ENCODE measurements around the gene PTPN14. TPM values are rescaled to one million over a fixed set of nuclear protein-coding genes. Genes with fewer than 3 reads are reported as not detected.

Gene PTPN14
- total RNA-seq, 5 donors from 2014 or later (not counting 1 experiment from before 2014, with no cell fraction given): 0.02 to 0.36 (median 0.29) TPM

GRCh38 chr1:214514819-214515383 lies 36.5 kb downstream of the PTPN14 start:
- Histone ChIP-seq H3K27ac (ENCODE audit: low read length) (no peak overlapping the region), H3K4me1 (ENCODE audit: control insufficient read depth in 1 of 2, extremely low read depth in 1 of 2, insufficient read depth in 2 of 2, low read length in 2 of 2) (peaks cover 0 to 10% of the 10 kb centered on the region in 2 experiments), H3K36me3 (ENCODE audit: control insufficient read depth in 2 of 2, extremely low read depth in 1 of 2, insufficient read depth in 1 of 2, low read length in 1 of 2) (no peaks in the 10 kb centered on the region), H3K9me3 (no peaks in the 10 kb centered on the region), H3K4me3 (ENCODE audit: control insufficient read depth in 1 of 2, extremely low read depth in 1 of 2, low read length in 1 of 2) (no peak overlapping the region), H3K27me3 (replicated peaks in 1 of 2; ENCODE audit: control insufficient read depth in 2 of 2, extremely low read depth in 1 of 2, insufficient read depth in 2 of 2, low read length in 1 of 2) (peaks cover 0 to 9% of the 10 kb centered on the region in 2 experiments)
- CTCF ChIA-PET: no interaction called here
- Mint-ChIP-seq H3K36me3 (no peaks in the 10 kb centered on the region), H3K9me3 (peaks cover 0 to 2% (median 2%) of the 10 kb centered on the region in 3 donors), H3K4me3 (no peak overlapping the region), H3K27ac (no peak overlapping the region), H3K4me1 (peaks cover 0 to 23% (median 6%) of the 10 kb centered on the region in 3 donors), H3K27me3 (peaks cover 0 to 4% of the 10 kb centered on the region in 2 donors)
- DNase-seq: no peak
- ATAC-seq (replicated peaks in 1 of 4): no peak
- POLR2A ChIA-PET: no interaction called here
- 59% methylated on average over 6 of the region's 8 CpGs for WGBS (ENCODE audit: insufficient coverage)

- CTCF ChIA-PET: no interaction called here
- Histone ChIP-seq H3K4me1 (ENCODE audit: control insufficient read depth in 1 of 2, extremely low read depth in 1 of 2, insufficient read depth in 2 of 2, low read length in 2 of 2) (peaks cover 0 to 10% of the 10 kb centered on the region in 2 experiments), H3K27me3 (replicated peaks in 1 of 2; ENCODE audit: control insufficient read depth in 2 of 2, extremely low read depth in 1 of 2, insufficient read depth in 2 of 2, low read length in 1 of 2) (peaks cover 0 to 9% of the 10 kb centered on the region in 2 experiments), H3K4me3 (ENCODE audit: control insufficient read depth in 1 of 2, extremely low read depth in 1 of 2, low read length in 1 of 2) (no peak overlapping the region), H3K27ac (ENCODE audit: low read length) (no peak overlapping the region), H3K9me3 (no peaks in the 10 kb centered on the region), H3K36me3 (ENCODE audit: control insufficient read depth in 2 of 2, extremely low read depth in 1 of 2, insufficient read depth in 1 of 2, low read length in 1 of 2) (no peaks in the 10 kb centered on the region)
- ATAC-seq (replicated peaks in 1 of 4) (no peak), DNase-seq (no peak)
- 72% methylated on average over 7 of the region's 9 CpGs for WGBS (ENCODE audit: insufficient coverage)
- H3K27me3 Mint-ChIP-seq: peaks cover 0 to 4% of the 10 kb centered on the region in 2 donors
- no peak overlapping the region for H3K4me3 Mint-ChIP-seq
- H3K9me3 Mint-ChIP-seq: peaks cover 0 to 3% (median 3%) of the 10 kb centered on the region in 3 donors
- H3K4me1 Mint-ChIP-seq: peaks cover 0 to 23% (median 6%) of the 10 kb centered on the region in 3 donors
- H3K27ac Mint-ChIP-seq: no peak overlapping the region
- H3K36me3 Mint-ChIP-seq: no peaks in the 10 kb centered on the region
- POLR2A ChIA-PET: no interaction called here
Measured at GRCh38 chr1:214514032-214514818, 37.2 kb downstream of the PTPN14 start.

GRCh38 chr1:214513394-214513793 lies 38.0 kb downstream of the PTPN14 start:
- no peaks in the 10 kb centered on the region for H3K36me3 Mint-ChIP-seq
- Histone ChIP-seq H3K36me3 (ENCODE audit: control insufficient read depth in 2 of 2, extremely low read depth in 1 of 2, insufficient read depth in 1 of 2, low read length in 1 of 2) (no peaks in the 10 kb centered on the region), H3K27me3 (replicated peaks in 1 of 2; ENCODE audit: control insufficient read depth in 2 of 2, extremely low read depth in 1 of 2, insufficient read depth in 2 of 2, low read length in 1 of 2) (peaks cover 0 to 9% of the 10 kb centered on the region in 2 experiments), H3K9me3 (no peaks in the 10 kb centered on the region), H3K4me3 (ENCODE audit: control insufficient read depth in 1 of 2, extremely low read depth in 1 of 2, low read length in 1 of 2) (no peak overlapping the region), H3K4me1 (ENCODE audit: control insufficient read depth in 1 of 2, extremely low read depth in 1 of 2, insufficient read depth in 2 of 2, low read length in 2 of 2) (peaks cover 0 to 10% of the 10 kb centered on the region in 2 experiments), H3K27ac (ENCODE audit: low read length) (no peak overlapping the region)
- H3K9me3 Mint-ChIP-seq: peaks cover 0 to 3% (median 3%) of the 10 kb centered on the region in 3 donors
- no peak overlapping the region for H3K4me3 Mint-ChIP-seq
- no peak for ATAC-seq (replicated peaks in 1 of 4)
- peaks cover 0 to 23% (median 6%) of the 10 kb centered on the region in 3 donors for H3K4me1 Mint-ChIP-seq
- no peak overlapping the region for H3K27ac Mint-ChIP-seq
- ChIA-PET CTCF (no interaction called here), POLR2A (no interaction called here)
- DNase-seq: no peak
- WGBS (ENCODE audit: insufficient coverage): 88% methylated on average over 3 of the region's 5 CpGs
- peaks cover 0 to 4% of the 10 kb centered on the region in 2 donors for H3K27me3 Mint-ChIP-seq

- no peaks in the 10 kb centered on the region for H3K36me3 ChIP-seq (ENCODE audit: control insufficient read depth in 2 of 2, extremely low read depth in 1 of 2, insufficient read depth in 1 of 2, low read length in 1 of 2)
- Mint-ChIP-seq H3K4me1 (peaks cover 0 to 17% (median 6%) of the 10 kb centered on the region in 3 donors), H3K4me3 (no peak overlapping the region), H3K9me3 (peaks cover 0 to 3% (median 3%) of the 10 kb centered on the region in 3 donors), H3K27me3 (no peaks in the 10 kb centered on the region), H3K36me3 (no peaks in the 10 kb centered on the region), H3K27ac (no peak overlapping the region)
- peaks cover 0 to 10% of the 10 kb centered on the region in 2 experiments for H3K4me1 ChIP-seq (ENCODE audit: control insufficient read depth in 1 of 2, extremely low read depth in 1 of 2, insufficient read depth in 2 of 2, low read length in 2 of 2)
- POLR2A ChIA-PET: no interaction called here
- 80% methylated on average over 1 of the region's 1 CpG for WGBS (ENCODE audit: insufficient coverage)
- H3K9me3 ChIP-seq: no peaks in the 10 kb centered on the region
- peaks cover 0 to 5% of the 10 kb centered on the region in 2 experiments for H3K27me3 ChIP-seq (replicated peaks in 1 of 2; ENCODE audit: control insufficient read depth in 2 of 2, extremely low read depth in 1 of 2, insufficient read depth in 2 of 2, low read length in 1 of 2)
- ATAC-seq (replicated peaks in 1 of 4): no peak
- CTCF ChIA-PET: no interaction called here
- no peak overlapping the region for H3K27ac ChIP-seq (ENCODE audit: low read length)
- no peak overlapping the region for H3K4me3 ChIP-seq (ENCODE audit: control insufficient read depth in 1 of 2, extremely low read depth in 1 of 2, low read length in 1 of 2)
- no peak for DNase-seq
Measured at GRCh38 chr1:214511639-214511998, 39.8 kb downstream of the PTPN14 start.

GRCh38 chr1:214510914-214511638 lies 40.3 kb downstream of the PTPN14 start:
- Mint-ChIP-seq H3K36me3 (no peaks in the 10 kb centered on the region), H3K4me3 (no peak overlapping the region), H3K27ac (no peak overlapping the region), H3K4me1 (peaks cover 0 to 14% (median 4%) of the 10 kb centered on the region in 3 donors), H3K27me3 (no peaks in the 10 kb centered on the region), H3K9me3 (peaks cover 0 to 3% (median 3%) of the 10 kb centered on the region in 3 donors)
- Histone ChIP-seq H3K27me3 (replicated peaks in 1 of 2; ENCODE audit: control insufficient read depth in 2 of 2, extremely low read depth in 1 of 2, insufficient read depth in 2 of 2, low read length in 1 of 2) (peaks cover 0 to 5% of the 10 kb centered on the region in 2 experiments), H3K9me3 (no peaks in the 10 kb centered on the region), H3K36me3 (ENCODE audit: control insufficient read depth in 2 of 2, extremely low read depth in 1 of 2, insufficient read depth in 1 of 2, low read length in 1 of 2) (no peaks in the 10 kb centered on the region), H3K4me3 (ENCODE audit: control insufficient read depth in 1 of 2, extremely low read depth in 1 of 2, low read length in 1 of 2) (no peak overlapping the region), H3K4me1 (ENCODE audit: control insufficient read depth in 1 of 2, extremely low read depth in 1 of 2, insufficient read depth in 2 of 2, low read length in 2 of 2) (peaks cover 0 to 6% of the 10 kb centered on the region in 2 experiments), H3K27ac (ENCODE audit: low read length) (no peak overlapping the region)
- ChIA-PET POLR2A (no interaction called here), CTCF (interaction anchor here in 1 of 2 donors (0.7 kb wide), 1 partner anchor 1251 kb away, joined by 3 read pairs; no protein-coding TSS in a partner anchor)
- 52% methylated on average over 3 of the region's 6 CpGs for WGBS (ENCODE audit: insufficient coverage)
- ATAC-seq (replicated peaks in 1 of 4) (no peak), DNase-seq (no peak)

GRCh38 chr1:214510477-214510876 lies 40.9 kb downstream of the PTPN14 start:
- CTCF ChIA-PET: interaction anchor here in 1 of 2 donors (0.7 kb wide), 1 partner anchor 1252 kb away, joined by 3 read pairs; no protein-coding TSS in a partner anchor
- peaks cover 0 to 3% (median 3%) of the 10 kb centered on the region in 3 donors for H3K9me3 Mint-ChIP-seq
- no peak overlapping the region for H3K4me3 Mint-ChIP-seq

More at GRCh38 chr1:214510477-214510876, 40.9 kb downstream of the PTPN14 start:
- Mint-ChIP-seq H3K4me1 (peaks cover 0 to 8% (median 0%) of the 10 kb centered on the region in 3 donors), H3K27ac (no peak overlapping the region), H3K27me3 (no peaks in the 10 kb centered on the region), H3K36me3 (no peaks in the 10 kb centered on the region)
- Histone ChIP-seq H3K9me3 (no peaks in the 10 kb centered on the region), H3K4me1 (ENCODE audit: control insufficient read depth in 1 of 2, extremely low read depth in 1 of 2, insufficient read depth in 2 of 2, low read length in 2 of 2) (no peaks in the 10 kb centered on the region), H3K27ac (ENCODE audit: low read length) (no peak overlapping the region), H3K36me3 (ENCODE audit: control insufficient read depth in 2 of 2, extremely low read depth in 1 of 2, insufficient read depth in 1 of 2, low read length in 1 of 2) (no peaks in the 10 kb centered on the region), H3K27me3 (replicated peaks in 1 of 2; ENCODE audit: control insufficient read depth in 2 of 2, extremely low read depth in 1 of 2, insufficient read depth in 2 of 2, low read length in 1 of 2) (peaks cover 0 to 5% of the 10 kb centered on the region in 2 experiments), H3K4me3 (ENCODE audit: control insufficient read depth in 1 of 2, extremely low read depth in 1 of 2, low read length in 1 of 2) (no peak overlapping the region)
- DNase-seq: no peak
- POLR2A ChIA-PET: no interaction called here
- ATAC-seq (replicated peaks in 1 of 4): no peak
